Measurements from ENCODE around the gene MCC. TPM values are rescaled to one million over a fixed set of nuclear protein-coding genes. Genes with fewer than 3 reads are reported as not detected.

MCC gene
- total and polyA plus RNA-seq, 4 donors: 9.0 to 47.3 (median 14.7) TPM

- TF ChIP-seq GABPA (IDR thresholded peaks at IDR 0.05 in 1 of 2, conservative IDR thresholded peaks at IDR 0.05 in 1 of 2) (no peak), HNF4G (IDR thresholded peaks at IDR 0.05) (no peak)
Measured at GRCh38 chr5:113233606-113234005, 254.6 kb downstream of the MCC start (continued).

- no peak overlapping the region for H3K4me3 ChIP-seq (ENCODE audit: low read depth in 1 of 3, low read length in 3 of 3)
- no peaks in the 10 kb centered on the region for H3K36me3 ChIP-seq (ENCODE audit: control insufficient read depth in 4 of 4, insufficient read depth in 3 of 4, low read depth in 1 of 4, low read length in 3 of 4)
- DNase-seq (ENCODE audit: low spot score): no peak
- peak overlapping the region in 1 of 2 donors; percentile 23 for H3K27ac ChIP-seq (ENCODE audit: low read depth in 1 of 2, low read length in 2 of 2)
- 40% methylated on average over 2 of the region's 2 CpGs for WGBS
- TF ChIP-seq NR2F2 (IDR thresholded peaks at IDR 0.05): no peak
- H3K27me3 ChIP-seq (ENCODE audit: control insufficient read depth in 4 of 4, insufficient read depth in 4 of 4, low read length in 3 of 4): no peaks in the 10 kb centered on the region
- H3K9ac ChIP-seq (ENCODE audit: low read depth in 1 of 2, low read length in 2 of 2): no peak overlapping the region
- peaks cover 7 to 17% (median 10%) of the 10 kb centered on the region in 4 donors for H3K4me1 ChIP-seq (ENCODE audit: control insufficient read depth in 4 of 4, insufficient read depth in 4 of 4, low read length in 3 of 4)
- no peaks in the 10 kb centered on the region for H3K9me3 ChIP-seq (ENCODE audit: control insufficient read depth in 4 of 4, low read length in 3 of 4)
Measured at GRCh38 chr5:113232667-113233066, 255.6 kb downstream of the MCC start.

- WGBS: 67% methylated on average over 2 of the region's 2 CpGs
- H3K9me3 ChIP-seq (ENCODE audit: control insufficient read depth in 4 of 4, low read length in 3 of 4): no peaks in the 10 kb centered on the region
- no peak for DNase-seq (ENCODE audit: low spot score)
- H3K36me3 ChIP-seq (ENCODE audit: control insufficient read depth in 4 of 4, insufficient read depth in 3 of 4, low read depth in 1 of 4, low read length in 3 of 4): no peaks in the 10 kb centered on the region
- no peak overlapping the region for H3K4me3 ChIP-seq (ENCODE audit: low read depth in 1 of 3, low read length in 3 of 3)
- no peaks in the 10 kb centered on the region for H3K27me3 ChIP-seq (ENCODE audit: control insufficient read depth in 4 of 4, insufficient read depth in 4 of 4, low read length in 3 of 4)
- no peak for TF ChIP-seq ZBTB33 (IDR thresholded peaks at IDR 0.05)
- TF ChIP-seq REST (IDR thresholded peaks at IDR 0.05): no peak
- TF ChIP-seq YY1 (IDR thresholded peaks at IDR 0.05): no peak
- TF ChIP-seq ATF3 (IDR thresholded peaks at IDR 0.05): no peak
- no peak for TF ChIP-seq CTCF (IDR thresholded peaks at IDR 0.05; ENCODE audit: low read depth, low read length, missing input control)
- TF ChIP-seq HNF4A (conservative IDR thresholded peaks at IDR 0.05): no peak
- no peak for TF ChIP-seq JUND (IDR thresholded peaks at IDR 0.05)
- H3K9ac ChIP-seq (ENCODE audit: low read depth in 1 of 2, low read length in 2 of 2): no peak overlapping the region
- H3K4me1 ChIP-seq (ENCODE audit: control insufficient read depth in 4 of 4, insufficient read depth in 4 of 4, low read length in 3 of 4): peaks cover 7 to 17% (median 10%) of the 10 kb centered on the region in 4 donors
- no peak overlapping the region for H3K27ac ChIP-seq (ENCODE audit: low read depth in 1 of 2, low read length in 2 of 2)
Measured at GRCh38 chr5:113232221-113232620, 256.0 kb downstream of the MCC start.

Data from liver (tissue), 9 donors.